Ishikawa (cell line): ENCODE measurements around the gene ESPN.
A peak's percentile ranks its signal among the peaks of the same experiment; 100 is the strongest.

ENCODE experiments used
- CEBPB ChIP-seq: IDR thresholded peaks from 2 replicates; pipeline ENCODE4 v1.6.1; 2012
- CREB1 ChIP-seq: IDR thresholded peaks from 2 replicates; pipeline ENCODE4 v1.6.1; 2012; ENCODE audit warnings: low read depth
- EGR1 ChIP-seq: IDR thresholded peaks from 2 replicates; pipeline ENCODE4 v1.6.1; 2012
- EP300 ChIP-seq: IDR thresholded peaks from 2 replicates; pipeline ENCODE4 v1.6.1; 2012; ENCODE audit warnings: borderline replicate concordance
- FOXM1 ChIP-seq: IDR thresholded peaks from 2 replicates; pipeline ENCODE4 v1.6.1; 2012; ENCODE audit warnings: low read depth, borderline replicate concordance
- MAX ChIP-seq: IDR thresholded peaks from 2 replicates; pipeline ENCODE4 v1.6.1; 2012
- NFIC ChIP-seq: IDR thresholded peaks from 2 replicates; pipeline ENCODE4 v1.6.1; 2012
- RAD21 ChIP-seq: IDR thresholded peaks from 2 replicates; pipeline ENCODE4 v1.6.1; 2012; ENCODE audit warnings: low read depth
- REST ChIP-seq: IDR thresholded peaks from 2 replicates; pipeline ENCODE4 v1.6.1; 2012; ENCODE audit warnings: low read depth, mild to moderate bottlenecking
- TAF1 ChIP-seq: IDR thresholded peaks from 2 replicates; pipeline ENCODE4 v1.6.1; 2012; ENCODE audit warnings: low read depth, mild to moderate bottlenecking
- TCF12 ChIP-seq: IDR thresholded peaks from 2 replicates; pipeline ENCODE4 v1.6.1; 2012; ENCODE audit warnings: low read depth
- TEAD4 ChIP-seq: IDR thresholded peaks from 2 replicates; pipeline ENCODE4 v1.6.1; 2012
- USF1 ChIP-seq: IDR thresholded peaks from 2 replicates; pipeline ENCODE4 v1.6.1; 2012
- YY1 ChIP-seq: IDR thresholded peaks from 2 replicates; pipeline ENCODE4 v1.6.1; 2012; ENCODE audit warnings: low read depth
- ZBTB7A ChIP-seq: IDR thresholded peaks from 2 replicates; pipeline ENCODE4 v1.6.1; 2012; ENCODE audit warnings: low read depth

The ESPN gene

GRCh38 chr1:6466751-6467150 is 42.2 kb downstream of the ESPN start:
- TF ChIP-seq NFIC, result no peak
- TF ChIP-seq CREB1, result no peak
- TF ChIP-seq TAF1, result no peak
- no peak for TF ChIP-seq MAX
- no peak for TF ChIP-seq REST

- TF ChIP-seq TCF12 (0 out of 2 replicates have a peak, but pooled peaks have one; percentile 11), USF1 (no peak), TEAD4 (no peak), RAD21 (no peak), FOXM1 (no peak), MAX (no peak), EP300 (no peak), ZBTB7A (no peak), EGR1 (no peak)
These were observed 42.6 kb downstream of the ESPN start for GRCh38 chr1:6467224-6467623.

GRCh38 chr1:6467744-6468688 is 43.4 kb downstream of the ESPN start:
- TF ChIP-seq CREB1 (no peak), TAF1 (peak; percentile 17; the same call in 1 of the 2 replicates), USF1 (no peak), EP300 (no peak), RAD21 (no peak), MAX (no peak), CEBPB (no peak), TCF12 (0 out of 2 replicates have a peak, but pooled peaks have one; percentile 25), TEAD4 (no peak), YY1 (0 out of 2 replicates have a peak, but pooled peaks have one; percentile 20), NFIC (no peak), ZBTB7A (peak; percentile 73; the same call in 1 of the 2 replicates)

- TF ChIP-seq RAD21 (no peak), TEAD4 (0 out of 2 replicates have a peak, but pooled peaks have one; percentile 8)
These were observed 44.3 kb downstream of the ESPN start for GRCh38 chr1:6468729-6469461.

- no peak for TF ChIP-seq REST
- TF ChIP-seq RAD21, result no peak
- TF ChIP-seq USF1, result no peak
- TF ChIP-seq EP300, result no peak
- TF ChIP-seq CREB1, result no peak
- TF ChIP-seq FOXM1, result no peak
- no peak for TF ChIP-seq EGR1
- TF ChIP-seq YY1, result no peak
- TF ChIP-seq ZBTB7A, result no peak
- TF ChIP-seq MAX, result no peak
These were observed 45.8 kb downstream of the ESPN start for GRCh38 chr1:6470132-6471085.
